Activated naive CD8-positive, alpha-beta T cell (primary cell): Measurements from ENCODE around the gene LSM4.
"Not testable (repeated sequence)": the region's sequence is repeated elsewhere in the genome, so short reads cannot be mapped to it uniquely, and the experiment has no call there.

Experiments used
- H3K27ac Mint-ChIP-seq: one replicate; pipeline ENCODE4 v1.8.0; 2021; ENCODE audit warnings: mixed read lengths
- H3K27me3 Mint-ChIP-seq: one replicate; pipeline ENCODE4 v1.8.0; 2021; ENCODE audit warnings: mixed read lengths
- H3K36me3 Mint-ChIP-seq: one replicate; pipeline ENCODE4 v1.8.0; 2021; ENCODE audit warnings: mixed read lengths
- H3K4me1 Mint-ChIP-seq: one replicate; pipeline ENCODE4 v1.8.0; 2021; ENCODE audit warnings: low read depth, mixed read lengths
- H3K4me3 Mint-ChIP-seq: one replicate; pipeline ENCODE4 v1.8.0; 2021; ENCODE audit warnings: mild to moderate bottlenecking, mixed read lengths
- H3K9me3 Mint-ChIP-seq: one replicate; pipeline ENCODE4 v1.8.0; 2021; ENCODE audit warnings: low read depth, mixed read lengths

Gene LSM4

DNA sequence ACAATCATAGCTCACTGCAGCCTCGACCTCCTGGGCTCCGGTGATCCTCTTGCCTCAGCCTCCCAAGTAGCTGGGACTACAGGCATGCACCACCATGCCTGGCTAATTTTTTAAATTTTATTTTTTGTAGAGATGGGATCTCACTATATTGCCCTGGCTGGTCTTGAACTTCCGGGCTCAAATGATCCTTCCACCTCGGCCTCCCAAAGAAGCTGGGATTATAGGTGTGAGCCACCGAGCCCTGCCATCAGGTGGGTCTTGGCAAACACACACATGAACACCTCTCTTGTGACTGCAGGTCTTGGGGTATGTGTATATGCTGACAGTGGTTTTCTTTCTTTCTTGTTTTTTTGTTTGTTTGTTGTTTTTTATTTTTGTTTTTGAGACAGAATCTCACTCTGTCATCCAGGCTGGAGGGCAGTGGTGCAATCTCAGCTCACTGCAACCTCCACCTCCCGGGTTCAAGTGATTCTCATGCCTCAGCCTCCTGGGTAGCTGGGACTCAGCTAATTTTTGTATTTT lies 26.0 kb upstream of the LSM4 start:
- H3K36me3 Mint-ChIP-seq, H3K27ac Mint-ChIP-seq, H3K27me3 Mint-ChIP-seq, H3K9me3 Mint-ChIP-seq, H3K4me3 Mint-ChIP-seq, H3K4me1 Mint-ChIP-seq: not testable (repeated sequence)

DNA sequence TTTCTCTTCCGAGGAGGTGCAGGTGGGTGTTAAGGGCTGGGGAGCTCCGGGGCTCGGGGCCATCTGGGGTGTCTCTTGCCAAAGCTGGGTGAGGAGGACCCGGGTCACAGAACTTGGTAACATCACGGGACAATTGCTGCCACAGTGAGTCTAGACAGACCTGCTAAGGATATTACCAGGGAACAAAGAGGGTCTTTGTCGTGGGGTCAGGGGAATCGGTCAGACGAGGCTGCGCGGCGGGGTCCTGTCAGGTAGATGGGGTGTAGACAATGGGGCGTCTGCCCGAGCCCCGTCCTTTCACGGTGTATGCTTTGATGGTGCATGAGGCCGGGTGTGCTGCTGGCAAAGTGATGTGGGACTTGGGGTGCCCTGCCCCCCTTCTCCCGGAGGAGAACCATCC lies 25.3 kb upstream of the LSM4 start:
- Mint-ChIP-seq H3K4me1 (peaks cover 8% of the 10 kb centered on the region), H3K4me3 (no peak overlapping the region), H3K27ac (no peak overlapping the region), H3K27me3 (no peaks in the 10 kb centered on the region), H3K9me3 (no peaks in the 10 kb centered on the region), H3K36me3 (peaks cover 4% of the 10 kb centered on the region)

DNA sequence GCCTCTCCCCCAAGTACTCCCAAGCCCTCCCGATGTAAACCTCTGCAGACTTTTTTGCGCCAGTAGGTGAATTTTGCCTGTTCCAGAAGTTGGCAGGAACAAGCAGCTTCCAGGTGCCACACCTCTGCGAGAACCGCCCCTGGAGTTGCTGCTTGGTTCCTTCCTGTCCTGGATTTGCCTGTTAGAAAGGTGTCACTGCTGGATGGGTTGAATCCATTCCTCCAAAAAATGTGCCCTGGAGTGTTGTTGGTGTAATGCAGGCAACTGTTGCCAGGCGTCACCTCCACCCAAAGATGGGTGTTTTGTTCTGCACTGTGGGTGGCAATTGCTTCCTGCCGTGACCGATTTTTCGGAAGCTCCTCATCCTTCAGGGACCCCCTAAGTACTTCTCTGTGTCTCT lies 23.2 kb upstream of the LSM4 start:
- Mint-ChIP-seq H3K36me3 (peaks cover 4% of the 10 kb centered on the region), H3K27ac (no peak overlapping the region), H3K9me3 (no peaks in the 10 kb centered on the region), H3K27me3 (no peaks in the 10 kb centered on the region), H3K4me3 (no peak overlapping the region), H3K4me1 (peaks cover 14% of the 10 kb centered on the region)

DNA sequence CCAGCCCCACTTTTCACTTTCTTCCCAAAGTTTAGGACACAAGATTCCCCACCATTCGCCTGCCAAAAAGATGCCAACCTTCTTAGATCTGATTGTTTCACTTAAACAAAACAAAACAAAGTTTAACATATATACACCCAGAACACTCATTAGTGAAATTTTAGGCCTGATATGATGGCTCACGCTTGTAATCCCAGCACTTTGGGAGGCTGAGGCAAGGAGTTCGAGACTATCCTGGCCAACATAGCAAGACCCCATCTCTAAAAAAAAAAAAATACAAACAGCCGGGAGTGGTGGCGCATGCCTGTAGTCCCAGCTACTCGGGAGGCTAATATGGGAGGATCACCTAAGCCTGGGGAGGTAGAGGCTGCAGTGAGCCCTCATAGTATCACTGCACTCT lies 22.4 kb upstream of the LSM4 start:
- Mint-ChIP-seq H3K27me3 (no peaks in the 10 kb centered on the region), H3K36me3 (peaks cover 2% of the 10 kb centered on the region), H3K4me3 (no peak overlapping the region), H3K4me1 (peaks cover 14% of the 10 kb centered on the region), H3K9me3 (no peaks in the 10 kb centered on the region), H3K27ac (no peak overlapping the region)

DNA sequence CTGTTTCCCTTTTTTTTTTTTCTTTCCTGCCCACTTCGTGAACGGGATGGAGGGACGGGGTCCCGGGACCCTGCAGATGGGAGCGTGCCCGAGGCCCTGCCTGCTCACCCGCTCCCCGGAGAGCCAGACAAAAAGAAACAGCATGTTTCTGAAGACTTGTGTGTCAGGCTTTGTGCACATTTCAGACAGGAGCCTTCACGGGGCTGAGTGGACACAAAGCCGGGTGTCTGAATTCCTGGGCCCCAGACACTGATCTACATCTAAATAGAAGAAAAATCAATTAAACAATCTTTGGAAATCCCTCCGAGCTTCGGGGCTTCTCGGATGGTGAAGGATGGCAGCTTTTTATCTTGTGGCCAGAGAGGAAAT lies 21.7 kb upstream of the LSM4 start:
- Mint-ChIP-seq H3K27ac (no peak overlapping the region), H3K4me1 (peaks cover 16% of the 10 kb centered on the region), H3K9me3 (no peaks in the 10 kb centered on the region), H3K4me3 (no peak overlapping the region), H3K27me3 (no peaks in the 10 kb centered on the region), H3K36me3 (no peaks in the 10 kb centered on the region)

DNA sequence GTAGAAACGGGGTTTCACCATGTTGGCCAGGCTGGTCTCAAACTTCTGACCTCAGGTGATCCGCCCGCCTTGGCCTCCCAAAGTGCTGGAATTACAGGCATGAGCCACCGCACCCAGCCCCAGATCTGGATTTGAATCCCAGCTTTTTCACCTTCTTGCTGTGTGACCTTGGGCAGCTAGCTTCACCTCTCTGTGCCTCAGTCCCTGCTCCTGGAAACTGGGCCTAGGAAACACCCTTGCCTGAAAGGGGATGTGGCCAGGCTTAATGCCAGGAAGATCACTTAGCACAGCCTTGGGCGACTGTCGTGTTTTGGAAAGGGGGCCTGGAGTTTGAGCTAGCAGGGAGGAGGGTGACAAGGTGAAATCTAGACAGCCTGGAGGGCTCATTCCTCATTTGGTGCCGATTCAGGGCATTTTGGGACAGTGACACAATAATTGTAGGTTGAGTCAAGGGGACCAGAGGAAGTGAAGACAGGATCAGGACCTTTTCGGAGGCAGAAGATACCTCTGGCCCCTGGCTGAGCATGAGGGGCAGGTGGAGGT lies 19.3 kb upstream of the LSM4 start:
- Mint-ChIP-seq H3K27me3 (no peaks in the 10 kb centered on the region), H3K36me3 (no peaks in the 10 kb centered on the region), H3K27ac (peak overlapping the region; percentile 47), H3K4me3 (peak overlapping the region; percentile 84), H3K4me1 (peaks cover 13% of the 10 kb centered on the region), H3K9me3 (no peaks in the 10 kb centered on the region)

DNA sequence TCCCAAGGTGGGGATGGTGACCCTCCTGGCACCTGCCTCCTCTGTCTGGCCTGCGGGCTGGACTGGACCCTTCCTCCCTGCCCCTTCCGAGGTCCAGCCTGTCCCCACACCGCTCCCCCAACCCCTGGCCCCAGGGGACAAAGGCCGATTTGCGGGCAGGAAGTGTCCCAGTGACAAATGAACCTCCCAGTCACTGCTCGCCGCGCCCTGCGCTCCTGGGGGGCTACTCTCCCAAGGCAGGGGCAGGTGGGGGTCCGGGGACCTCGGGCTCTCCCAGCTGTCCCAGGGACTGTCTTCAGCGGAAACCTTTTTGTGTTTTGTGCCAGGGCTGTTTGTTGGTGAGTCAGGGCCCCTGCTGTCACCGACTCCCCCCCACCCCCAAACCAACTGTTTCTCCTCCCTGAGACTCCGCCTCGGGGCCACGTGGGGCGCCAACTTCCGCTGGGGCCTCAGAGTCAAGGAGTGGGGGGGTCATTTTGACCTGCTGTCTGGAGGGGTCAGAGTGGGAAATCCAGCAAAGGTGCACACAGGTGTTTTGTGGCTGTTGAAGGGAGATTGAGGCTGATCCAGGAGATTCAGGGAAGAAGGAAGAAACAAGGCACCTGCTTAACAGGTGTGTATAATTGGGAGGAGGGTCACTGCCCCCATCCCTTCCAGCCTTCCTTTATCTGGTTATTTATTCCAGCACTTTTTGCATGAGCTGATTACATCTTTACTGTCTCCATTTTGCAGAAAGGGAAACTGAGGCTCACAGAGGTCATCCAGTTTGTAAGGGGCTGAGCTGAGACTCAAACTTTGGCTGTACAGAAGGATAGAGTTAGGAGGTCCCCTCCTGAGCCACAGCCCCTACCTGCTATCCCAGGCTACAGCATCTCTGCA lies 18.4 kb upstream of the LSM4 start:
- peak overlapping the region; percentile 95 for H3K27ac Mint-ChIP-seq
- H3K4me3 Mint-ChIP-seq, result peak overlapping the region; percentile 84
- no peaks in the 10 kb centered on the region for H3K27me3 Mint-ChIP-seq
- H3K4me1 Mint-ChIP-seq, result peaks cover 13% of the 10 kb centered on the region
- H3K36me3 Mint-ChIP-seq, result no peaks in the 10 kb centered on the region
- no peaks in the 10 kb centered on the region for H3K9me3 Mint-ChIP-seq

DNA sequence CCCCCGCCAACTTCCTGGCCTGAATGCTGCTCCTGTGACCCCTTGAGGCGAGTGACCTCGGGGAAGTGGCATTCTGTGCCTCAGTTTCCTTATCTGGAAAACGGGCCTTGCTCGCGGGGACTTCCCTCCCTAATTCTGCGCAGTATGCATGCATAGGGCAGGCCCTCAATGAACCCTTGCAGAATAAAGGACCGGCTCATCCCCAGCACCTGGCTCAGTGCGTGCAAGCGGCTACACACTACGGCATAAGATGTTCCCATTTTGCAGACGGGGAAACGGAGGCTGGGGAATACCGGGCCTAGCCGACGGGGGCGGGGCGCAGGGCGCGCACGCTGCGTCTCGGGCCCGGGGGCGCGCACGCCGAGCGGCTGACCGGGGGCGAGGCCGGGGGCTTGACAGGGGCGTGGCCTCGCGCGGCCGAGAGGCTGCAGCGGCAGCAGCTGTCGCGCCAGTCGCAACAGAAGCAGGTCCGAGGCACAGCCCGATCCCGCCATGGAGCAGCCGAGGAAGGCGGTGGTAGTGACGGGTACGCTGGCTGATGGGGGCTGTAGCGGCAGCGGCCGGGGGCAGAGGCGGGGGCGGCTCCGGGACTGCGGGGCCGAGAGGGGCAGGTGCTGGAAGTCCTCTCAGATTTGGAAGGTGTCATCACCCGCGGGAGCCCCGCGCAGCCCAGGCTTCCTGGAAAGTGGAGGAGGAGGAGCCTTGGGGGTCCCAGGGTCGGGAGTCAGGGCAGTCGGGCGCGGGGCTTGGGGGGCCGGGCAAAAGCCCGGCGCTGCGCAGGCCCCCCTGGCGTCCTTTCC lies 17.5 kb upstream of the LSM4 start, which contains the start of gene PGPEP1:
Gene PGPEP1, plus strand, starts transcription at position 409 of the 800 bp plus-strand sequence. Its CDS starts 84 bp downstream, at position 493.
- Mint-ChIP-seq H3K36me3 (no peaks in the 10 kb centered on the region), H3K4me3 (peak within 1 kb of the TSS; percentile 87), H3K4me1 (peaks cover 9% of the 10 kb centered on the region), H3K27me3 (no peaks in the 10 kb centered on the region), H3K9me3 (no peaks in the 10 kb centered on the region), H3K27ac (peak within 1 kb of the TSS; percentile 95)

DNA sequence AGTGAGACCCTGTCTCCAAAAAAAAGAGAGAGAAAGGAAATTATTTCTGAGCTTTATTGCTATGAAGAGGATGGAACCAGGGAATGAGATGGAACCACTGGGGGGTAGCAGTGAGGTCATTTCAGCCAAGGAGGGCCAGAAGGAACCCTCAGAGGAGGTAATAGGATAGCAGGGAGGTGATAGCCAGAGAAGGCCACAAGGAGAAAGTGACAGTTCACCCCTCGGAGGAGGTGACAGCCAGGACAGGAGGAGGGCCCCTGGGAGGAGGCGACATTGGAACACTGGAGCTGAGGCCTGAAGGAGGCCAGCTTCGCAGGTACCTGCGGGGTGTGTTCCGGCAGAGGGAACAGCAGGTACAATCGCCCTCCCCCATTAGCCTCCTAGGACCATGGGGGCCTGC lies 16.8 kb upstream of the LSM4 start:
- H3K4me3 Mint-ChIP-seq, result peak overlapping the region; percentile 87
- no peaks in the 10 kb centered on the region for H3K9me3 Mint-ChIP-seq
- H3K36me3 Mint-ChIP-seq, result no peaks in the 10 kb centered on the region
- H3K4me1 Mint-ChIP-seq, result peaks cover 9% of the 10 kb centered on the region
- no peaks in the 10 kb centered on the region for H3K27me3 Mint-ChIP-seq
- peak overlapping the region; percentile 46 for H3K27ac Mint-ChIP-seq

DNA sequence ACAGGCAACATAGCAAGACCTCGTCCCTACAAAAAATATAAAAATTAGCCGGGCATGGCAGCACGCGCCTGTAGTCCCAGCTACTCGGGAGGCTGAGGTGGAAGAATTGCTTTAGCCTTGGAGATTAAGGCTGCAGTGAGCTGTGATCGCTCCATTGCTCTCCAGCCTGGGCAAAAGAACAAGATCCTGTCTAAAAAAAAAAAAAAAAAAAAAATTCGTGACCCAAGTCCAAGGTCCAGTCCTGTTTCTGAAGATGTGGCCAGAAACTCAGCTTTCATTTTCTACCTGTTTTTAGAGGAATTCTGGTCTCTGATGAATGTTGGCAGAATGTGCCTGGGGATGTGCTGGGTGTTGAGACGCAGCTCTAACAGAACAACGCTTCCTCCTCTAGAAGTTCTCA lies 15.7 kb upstream of the LSM4 start:
- H3K27me3 Mint-ChIP-seq, result no peaks in the 10 kb centered on the region
- peaks cover 9% of the 10 kb centered on the region for H3K4me1 Mint-ChIP-seq
- no peak overlapping the region for H3K27ac Mint-ChIP-seq
- H3K4me3 Mint-ChIP-seq, result no peak overlapping the region
- no peaks in the 10 kb centered on the region for H3K36me3 Mint-ChIP-seq
- H3K9me3 Mint-ChIP-seq, result no peaks in the 10 kb centered on the region

DNA sequence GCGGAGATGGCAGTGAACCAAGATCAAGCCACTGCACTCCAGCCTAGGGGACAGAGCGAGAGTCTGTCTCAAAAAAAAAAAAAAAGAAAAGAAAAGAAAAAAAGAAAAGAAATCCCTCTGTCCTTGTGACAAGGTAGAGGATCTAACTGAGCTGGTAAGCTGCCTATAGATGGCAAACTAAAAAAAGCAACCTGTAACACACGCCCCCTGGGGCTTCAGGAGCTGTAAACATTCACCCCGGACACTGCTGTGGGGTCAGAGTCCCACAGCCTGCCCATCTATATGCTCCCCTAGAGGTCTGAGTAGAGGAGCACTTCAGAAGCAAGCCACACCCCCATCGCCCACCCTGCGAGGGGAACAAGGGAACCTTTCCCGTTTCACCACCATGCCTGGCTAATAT lies 13.2 kb upstream of the LSM4 start:
- H3K27me3 Mint-ChIP-seq, result no peaks in the 10 kb centered on the region
- no peaks in the 10 kb centered on the region for H3K9me3 Mint-ChIP-seq
- H3K27ac Mint-ChIP-seq, result no peak overlapping the region
- no peak overlapping the region for H3K4me3 Mint-ChIP-seq
- H3K36me3 Mint-ChIP-seq, result no peaks in the 10 kb centered on the region
- peaks cover 4% of the 10 kb centered on the region for H3K4me1 Mint-ChIP-seq

DNA sequence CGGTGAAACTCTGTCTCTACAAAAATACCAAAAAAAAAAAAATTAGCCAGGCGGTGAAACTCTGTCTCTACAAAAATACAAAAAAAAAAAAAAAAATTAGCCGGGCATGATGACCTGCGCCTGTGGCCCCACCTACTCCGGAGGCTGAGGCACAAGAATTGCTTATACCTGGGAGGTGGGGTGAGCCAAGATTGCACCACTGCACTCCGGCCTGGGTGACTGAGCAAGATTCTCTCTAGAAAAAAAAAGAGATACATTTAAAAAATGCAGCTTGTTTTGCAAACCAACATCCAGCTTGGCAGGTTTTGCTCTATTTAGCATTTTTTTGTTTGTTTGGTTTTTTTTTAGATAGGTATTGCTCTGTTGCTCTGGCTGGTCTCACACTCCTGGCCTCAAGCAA lies 10.8 kb upstream of the LSM4 start:
- H3K4me3 Mint-ChIP-seq, result no peak overlapping the region
- H3K4me1 Mint-ChIP-seq, result peaks cover 7% of the 10 kb centered on the region
- no peaks in the 10 kb centered on the region for H3K9me3 Mint-ChIP-seq
- H3K27ac Mint-ChIP-seq, result no peak overlapping the region
- no peaks in the 10 kb centered on the region for H3K27me3 Mint-ChIP-seq
- no peaks in the 10 kb centered on the region for H3K36me3 Mint-ChIP-seq

DNA sequence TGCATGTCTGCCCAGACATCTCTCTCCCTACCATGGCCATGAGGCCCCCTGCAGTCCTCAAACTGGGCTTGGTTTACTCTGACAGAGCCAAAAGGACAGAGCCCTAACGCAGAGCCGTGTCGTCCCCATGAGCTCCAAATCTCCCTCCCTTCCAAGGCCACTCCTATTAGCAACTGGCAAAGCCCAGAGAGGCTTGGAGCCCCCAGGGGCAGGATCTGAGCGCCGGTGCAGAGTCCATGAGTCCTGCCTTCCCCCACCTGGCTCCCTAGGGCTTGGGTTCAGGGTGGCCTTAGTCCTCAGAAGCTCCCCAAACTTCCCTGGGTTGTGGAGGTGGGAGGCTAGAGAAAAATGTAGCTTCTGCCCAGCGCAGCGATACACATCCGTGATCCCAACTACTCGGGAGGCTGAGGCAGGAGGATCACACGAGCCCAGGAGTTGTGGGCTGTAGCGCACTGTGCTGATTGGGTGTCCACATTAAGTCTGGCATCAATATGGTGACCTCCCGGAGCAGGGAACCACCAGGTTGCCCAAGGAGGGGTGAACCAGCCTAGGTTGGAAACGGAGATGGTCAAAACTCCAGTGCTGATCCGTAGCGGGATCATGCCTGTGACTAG lies 10.1 kb upstream of the LSM4 start:
- H3K36me3 Mint-ChIP-seq, result no peaks in the 10 kb centered on the region
- no peak overlapping the region for H3K4me3 Mint-ChIP-seq
- H3K27me3 Mint-ChIP-seq, result no peaks in the 10 kb centered on the region
- no peak overlapping the region for H3K27ac Mint-ChIP-seq
- no peaks in the 10 kb centered on the region for H3K9me3 Mint-ChIP-seq
- H3K4me1 Mint-ChIP-seq, result peaks cover 11% of the 10 kb centered on the region

DNA sequence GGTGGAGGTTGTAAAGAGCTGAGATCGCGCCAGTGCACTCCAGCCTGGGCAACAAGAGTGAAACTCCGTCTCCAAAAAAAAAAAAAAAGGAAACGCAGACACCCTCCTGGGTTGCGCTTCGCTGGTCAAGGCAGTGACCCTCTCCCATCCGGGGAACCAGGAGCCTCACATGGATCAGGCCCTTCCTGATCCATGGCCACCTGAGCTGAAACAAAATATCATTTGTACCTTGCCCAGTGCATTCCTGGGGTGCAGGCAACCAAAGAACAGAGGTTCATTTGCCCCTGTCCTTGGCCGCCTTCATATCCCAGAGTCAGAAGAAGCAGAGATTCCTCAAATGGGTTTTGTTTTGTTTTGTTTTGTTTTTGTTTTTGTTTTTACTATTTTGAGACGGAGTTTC lies 8.0 kb upstream of the LSM4 start:
- Mint-ChIP-seq H3K27me3 (no peaks in the 10 kb centered on the region), H3K27ac (no peak overlapping the region), H3K4me3 (no peak overlapping the region), H3K9me3 (no peaks in the 10 kb centered on the region), H3K36me3 (no peaks in the 10 kb centered on the region), H3K4me1 (peaks cover 11% of the 10 kb centered on the region)

DNA sequence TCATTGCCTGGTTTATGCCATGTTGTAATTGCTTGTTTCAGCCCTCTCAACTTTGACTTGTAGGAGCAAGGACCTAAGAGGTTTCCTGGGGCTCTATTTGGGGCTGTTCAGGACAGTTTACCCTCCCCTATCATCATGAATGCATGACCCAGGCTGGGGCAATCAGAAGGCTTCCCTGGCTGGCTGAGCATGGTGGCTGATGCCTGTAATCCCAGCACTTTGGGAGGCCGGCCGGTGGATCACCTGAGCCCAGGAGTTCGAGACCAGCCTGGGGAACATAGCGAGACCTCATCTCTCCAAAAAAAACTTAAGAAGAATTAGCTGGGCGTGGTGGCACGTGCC lies 6.1 kb upstream of the LSM4 start:
- Mint-ChIP-seq H3K36me3 (no peaks in the 10 kb centered on the region), H3K4me3 (peak overlapping the region; percentile 77), H3K4me1 (peaks cover 12% of the 10 kb centered on the region), H3K27ac (no peak overlapping the region), H3K9me3 (no peaks in the 10 kb centered on the region), H3K27me3 (no peaks in the 10 kb centered on the region)
